Activated CD4-positive, alpha-beta T cell treated with anti-CD3 and anti-CD28 coated beads for 36 hours (primary cell): ENCODE measurements around the gene MRTFA. TPM values are rescaled to one million over a fixed set of nuclear protein-coding genes. Genes with fewer than 3 reads are reported as not detected.
A peak's percentile ranks its signal among the peaks of the same experiment; 100 is the strongest.
"Not testable (repeated sequence)": the region's sequence is repeated elsewhere in the genome, so short reads cannot be mapped to it uniquely, and the experiment has no call there.

ENCODE experiments used
- ATAC-seq: fragments of 200-7000 bp; cut with Tn5 transposase; one replicate; pipeline ENCODE4 v1.10.0; 2021; ENCODE audit warnings: mild to moderate bottlenecking, moderate library complexity
- CTCF ChIA-PET: fragments of 350-600 bp; sonication (Branson Sonifier 250); formaldehyde crosslinking; loops from one replicate; lab custom pipeline; 2021; ENCODE audit warnings: antibody characterized with exemption; lab: Charles Lee
- POLR2A ChIA-PET: fragments of 350-600 bp; sonication (Branson Sonifier 250); formaldehyde crosslinking; loops from one replicate; lab custom pipeline; 2021; ENCODE audit warnings: antibody characterized with exemption, inconsistent platforms; lab: Charles Lee
- DNase-seq: peaks from one replicate; pipeline ENCODE4 v3.0.0-alpha.2; 2020
- H3K27ac Mint-ChIP-seq: one replicate; pipeline ENCODE4 v1.8.0; 2021; ENCODE audit warnings: mixed read lengths
- H3K27me3 Mint-ChIP-seq: one replicate; pipeline ENCODE4 v1.8.0; 2021; ENCODE audit warnings: mixed read lengths
- H3K36me3 Mint-ChIP-seq: one replicate; pipeline ENCODE4 v1.8.0; 2021; ENCODE audit warnings: low read depth, mixed read lengths
- H3K4me1 Mint-ChIP-seq: one replicate; pipeline ENCODE4 v1.8.0; 2021; ENCODE audit warnings: mixed read lengths
- H3K4me3 Mint-ChIP-seq: one replicate; pipeline ENCODE4 v1.8.0; 2021; ENCODE audit warnings: mild to moderate bottlenecking, moderate library complexity, mixed read lengths
- H3K9me3 Mint-ChIP-seq: one replicate; pipeline ENCODE4 v1.8.0; 2021; ENCODE audit warnings: low read depth, mixed read lengths
- intact Hi-C, 2 experiments: fragments of 100-400 bp; cut with DNase I in 1 of 2; cut with micrococcal nuclease in 1 of 2; formaldehyde crosslinking; loops; one replicate each; pipeline versions ENCODE4 v1.14.2 to v1.15.1; 2022 to 2024; cut with DNase I, micrococcal nuclease
- total RNA-seq, 2 experiments: library from RNA; stranded (reverse); gene quantifications; one replicate each; pipeline ENCODE4 v1.2.3, GENCODE V29; 2021

Gene MRTFA
- total RNA-seq, 2 experiments from 2014 or later, result 41.0 to 43.2 TPM

DNA sequence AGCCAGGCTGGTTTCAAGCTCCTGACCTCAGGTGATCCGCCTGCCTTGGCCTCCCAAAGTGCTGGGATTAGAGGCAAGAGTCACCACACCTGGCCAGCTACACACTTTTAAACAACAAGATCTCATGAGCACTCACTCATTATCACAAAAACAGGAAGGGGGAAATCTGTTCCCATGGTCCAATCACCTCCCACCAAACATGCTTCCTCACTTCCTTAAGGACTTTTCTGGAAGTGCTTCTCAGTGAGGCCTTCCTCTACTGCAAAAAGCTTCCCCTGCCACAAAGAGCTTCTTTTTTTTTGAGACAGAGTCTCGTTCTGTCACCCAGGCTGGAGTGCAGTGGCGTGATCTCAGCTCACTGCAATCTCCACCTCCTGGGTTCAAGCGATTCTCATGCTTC is 39.6 kb upstream of the MRTFA start:
- H3K9me3 Mint-ChIP-seq, DNase-seq, H3K4me3 Mint-ChIP-seq, intact Hi-C loops, H3K36me3 Mint-ChIP-seq, ATAC-seq, H3K4me1 Mint-ChIP-seq, POLR2A ChIA-PET: not testable (repeated sequence)
- CTCF ChIA-PET, result interaction anchor here (1.1 kb wide), 1 partner anchor 155 kb away, joined by 4 read pairs; no protein-coding TSS in a partner anchor
- H3K27ac Mint-ChIP-seq, result peak overlapping the region; percentile 25
- H3K27me3 Mint-ChIP-seq, result peaks cover 10% of the 10 kb centered on the region

DNA sequence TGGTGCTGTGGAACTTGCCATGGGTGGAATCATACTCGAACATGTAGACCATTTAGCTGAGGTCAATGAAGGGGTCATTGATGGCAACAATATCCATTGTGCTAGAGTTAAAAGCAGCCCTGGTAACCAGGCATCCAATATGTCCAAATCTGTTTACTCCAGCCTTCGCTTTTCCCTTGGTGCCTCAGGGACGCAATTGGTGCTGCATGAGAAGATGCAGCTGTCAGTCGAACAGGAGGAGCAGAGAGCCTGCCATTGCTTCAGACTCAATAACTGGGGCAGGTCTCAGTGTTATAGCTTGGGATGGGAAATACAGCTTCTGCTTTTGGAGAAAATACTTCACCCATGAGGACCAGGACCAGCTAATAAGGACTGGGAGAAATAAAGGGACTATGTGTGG is 37.8 kb upstream of the MRTFA start:
- intact Hi-C loops, result no loop called here
- Mint-ChIP-seq H3K4me3 (no peak overlapping the region), H3K36me3 (no peaks in the 10 kb centered on the region), H3K27ac (no peak overlapping the region), H3K9me3 (no peaks in the 10 kb centered on the region), H3K4me1 (peaks cover 11% of the 10 kb centered on the region), H3K27me3 (peaks cover 3% of the 10 kb centered on the region)
- ATAC-seq (no peak), DNase-seq (no peak)
- ChIA-PET CTCF (no interaction called here), POLR2A (no interaction called here)

DNA sequence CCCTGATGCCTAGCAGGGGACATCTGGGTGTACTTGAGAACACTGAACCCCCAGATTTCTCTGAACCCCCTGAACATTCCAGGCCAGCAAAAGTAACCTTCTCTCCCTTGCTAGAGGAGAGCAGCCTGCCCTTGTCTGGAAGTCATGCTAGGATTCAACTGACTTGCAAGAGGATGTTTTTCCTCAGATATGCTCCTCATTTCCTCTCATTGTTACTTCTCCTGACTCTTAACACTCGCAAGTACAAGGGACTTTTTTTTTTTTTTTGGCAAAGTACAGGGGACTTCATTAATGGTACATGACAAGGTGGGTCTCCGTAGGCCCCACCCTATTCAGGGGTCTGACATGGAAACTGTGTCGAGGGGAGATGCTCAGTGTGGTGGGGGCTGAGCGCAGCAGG is 36.5 kb upstream of the MRTFA start:
- intact Hi-C loops, result no loop called here
- Mint-ChIP-seq H3K9me3 (no peaks in the 10 kb centered on the region), H3K27ac (no peak overlapping the region), H3K27me3 (no peaks in the 10 kb centered on the region), H3K36me3 (no peaks in the 10 kb centered on the region), H3K4me3 (no peak overlapping the region), H3K4me1 (peaks cover 19% of the 10 kb centered on the region)
- ChIA-PET POLR2A (no interaction called here), CTCF (interaction anchor here (0.8 to 1.4 kb wide), 2 partner anchors 10 to 50 kb away, joined by 3 to 7 read pairs; no protein-coding TSS in a partner anchor)
- DNase-seq (no peak), ATAC-seq (no peak)

DNA sequence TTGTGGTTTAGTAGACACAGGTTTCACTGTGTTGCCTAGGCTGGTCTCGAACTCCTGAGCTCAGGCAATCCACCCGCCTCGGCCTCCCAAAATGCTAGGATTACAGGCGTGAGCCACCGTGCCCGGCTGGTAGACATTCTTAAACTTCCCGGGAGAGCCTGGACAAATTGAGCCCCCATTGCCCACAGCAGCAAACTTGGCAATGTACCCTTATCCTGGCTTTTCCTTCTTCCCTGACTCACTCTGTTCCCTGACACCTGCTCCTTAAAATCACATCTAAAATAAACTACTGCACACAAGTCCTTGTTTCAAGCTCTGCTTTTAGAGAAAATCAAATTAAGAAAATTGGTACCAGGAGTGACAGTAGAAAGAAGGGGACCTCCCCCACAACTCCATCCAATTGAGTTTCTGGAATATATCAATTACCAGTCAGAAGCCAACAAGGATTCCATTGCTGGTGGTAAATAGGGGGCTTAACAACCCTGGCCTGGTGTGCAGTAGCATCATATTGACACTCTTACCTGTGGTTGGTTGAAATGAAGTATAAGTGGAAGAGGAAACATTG is 35.4 kb upstream of the MRTFA start:
- Mint-ChIP-seq H3K9me3 (no peaks in the 10 kb centered on the region), H3K36me3 (no peaks in the 10 kb centered on the region), H3K4me3 (no peak overlapping the region), H3K4me1 (peaks cover 21% of the 10 kb centered on the region), H3K27me3 (no peaks in the 10 kb centered on the region), H3K27ac (peak overlapping the region; percentile 6)
- ChIA-PET CTCF (interaction anchor here (0.7 to 1.4 kb wide), 4 partner anchors 11 to 49 kb away, joined by 3 to 7 read pairs (median 4); no protein-coding TSS in a partner anchor), POLR2A (no interaction called here)
- intact Hi-C loops, result no loop called here
- ATAC-seq (no peak), DNase-seq (no peak)

DNA sequence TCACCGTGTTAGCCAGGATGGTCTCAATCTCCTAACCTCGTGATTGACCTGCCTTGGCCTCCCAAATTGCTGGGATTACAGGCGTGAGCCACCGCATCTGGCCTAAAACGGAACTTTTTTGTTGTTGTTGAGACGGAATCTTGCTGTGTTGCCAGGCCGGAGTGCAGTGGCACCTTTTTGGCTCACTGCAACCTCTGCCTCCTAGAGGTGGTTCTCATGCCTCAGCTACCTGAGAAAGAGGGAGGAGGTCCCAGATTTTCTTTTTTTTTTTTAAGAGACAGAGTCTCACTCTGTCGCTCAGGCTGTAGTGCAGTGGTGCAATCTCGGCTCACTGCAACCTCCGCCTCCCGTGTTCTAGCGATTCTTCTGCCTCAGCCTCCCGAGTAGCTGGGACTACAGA is 34.9 kb upstream of the MRTFA start:
- intact Hi-C loops, result no loop called here
- no peak overlapping the region for H3K27ac Mint-ChIP-seq
- H3K36me3 Mint-ChIP-seq, result no peaks in the 10 kb centered on the region
- DNase-seq (no peak), ATAC-seq (no peak)
- H3K27me3 Mint-ChIP-seq, result no peaks in the 10 kb centered on the region
- ChIA-PET POLR2A (no interaction called here), CTCF (interaction anchor here (0.7 to 1.4 kb wide), 4 partner anchors 11 to 559 kb away, joined by 3 to 7 read pairs (median 5); no protein-coding TSS in a partner anchor)
- no peak overlapping the region for H3K4me3 Mint-ChIP-seq
- no peaks in the 10 kb centered on the region for H3K9me3 Mint-ChIP-seq
- H3K4me1 Mint-ChIP-seq, result peaks cover 21% of the 10 kb centered on the region

DNA sequence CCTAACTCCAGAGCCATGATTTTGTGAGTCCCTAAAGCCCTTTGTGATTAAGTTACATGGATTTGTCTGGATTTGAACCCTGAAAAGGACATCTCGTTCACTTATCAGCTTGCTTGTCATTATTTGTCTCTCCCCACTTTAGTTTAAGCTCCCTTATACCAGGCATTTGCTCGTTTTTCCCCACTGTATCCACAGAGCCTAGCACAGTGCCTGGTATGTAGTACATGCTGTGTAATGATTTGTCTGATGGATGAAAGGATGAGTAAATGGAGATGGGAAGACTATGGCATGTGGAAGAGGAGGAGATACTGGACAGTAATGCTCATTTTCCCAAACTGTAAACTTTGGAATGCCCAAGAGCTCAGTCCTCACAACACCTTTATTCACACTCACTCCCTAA is 33.5 kb upstream of the MRTFA start:
- Mint-ChIP-seq H3K4me3 (no peak overlapping the region), H3K27me3 (no peaks in the 10 kb centered on the region), H3K9me3 (no peaks in the 10 kb centered on the region), H3K36me3 (no peaks in the 10 kb centered on the region), H3K27ac (peak overlapping the region; percentile 92), H3K4me1 (peaks cover 21% of the 10 kb centered on the region)
- ChIA-PET POLR2A (interaction anchor here (0.6 to 1.2 kb wide), 3 partner anchors 18 to 934 kb away, joined by 4 to 5 read pairs (median 4); no protein-coding TSS in a partner anchor), CTCF (interaction anchor here (0.5 to 1.3 kb wide), 4 partner anchors 12 to 573 kb away, joined by 3 to 4 read pairs (median 3); no protein-coding TSS in a partner anchor)
- DNase-seq (no peak), ATAC-seq (no peak)
- intact Hi-C loops, result no loop called here

DNA sequence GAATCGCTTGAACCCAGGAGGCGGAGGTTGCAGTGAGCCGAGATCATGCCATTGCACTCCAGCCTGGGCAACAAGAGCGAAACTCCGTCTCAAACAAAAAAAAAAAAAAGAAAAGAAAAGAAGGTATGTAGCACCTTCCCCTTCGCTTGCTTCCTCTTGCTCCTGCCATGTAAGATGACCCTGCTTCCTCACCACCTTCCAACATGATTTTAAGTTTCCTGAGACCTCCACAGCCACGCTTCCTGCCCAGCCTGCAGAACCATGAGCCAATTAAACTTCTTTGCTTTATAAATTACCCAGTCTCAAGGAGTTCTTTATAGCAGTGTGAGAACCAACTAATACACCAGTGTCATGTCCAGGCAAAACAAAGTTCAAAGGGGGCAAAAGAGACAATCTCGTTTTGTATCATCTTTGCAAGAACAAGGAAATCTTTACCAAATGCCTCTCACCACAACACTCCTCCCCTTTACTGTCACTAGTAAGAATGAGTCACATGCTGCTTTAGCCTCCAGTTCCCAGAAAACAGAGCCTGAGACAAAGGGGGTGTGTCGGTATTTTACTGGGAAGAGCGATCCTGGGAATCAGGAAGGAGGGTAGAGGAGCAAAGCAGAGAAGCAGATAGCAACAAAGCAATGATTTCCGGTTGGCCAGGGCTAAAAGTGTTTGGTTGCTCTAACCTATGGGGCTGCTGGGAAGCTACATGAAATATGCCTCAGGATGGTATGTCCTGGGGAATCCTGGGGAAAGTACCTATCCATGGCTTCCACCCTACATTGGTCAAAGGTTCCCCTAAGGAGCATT is 32.3 kb upstream of the MRTFA start:
- H3K36me3 Mint-ChIP-seq, result no peaks in the 10 kb centered on the region
- H3K4me1 Mint-ChIP-seq, result peaks cover 21% of the 10 kb centered on the region
- peak; percentile 30 for DNase-seq
- peak; percentile 91 for ATAC-seq
- peak overlapping the region; percentile 92 for H3K27ac Mint-ChIP-seq
- no peaks in the 10 kb centered on the region for H3K27me3 Mint-ChIP-seq
- CTCF ChIA-PET, result interaction anchor here (0.7 to 1.3 kb wide), 4 partner anchors 11 to 145 kb away, joined by 3 to 4 read pairs (median 3); no protein-coding TSS in a partner anchor
- H3K4me3 Mint-ChIP-seq, result no peak overlapping the region
- H3K9me3 Mint-ChIP-seq, result no peaks in the 10 kb centered on the region
- intact Hi-C loops, result loop anchor here (1.0 to 2.0 kb wide), 3 partner anchors 16 to 42 kb away; no protein-coding TSS in a partner anchor
- POLR2A ChIA-PET, result interaction anchor here (1.2 kb wide), 1 partner anchor 17 kb away, joined by 5 read pairs; no protein-coding TSS in a partner anchor

DNA sequence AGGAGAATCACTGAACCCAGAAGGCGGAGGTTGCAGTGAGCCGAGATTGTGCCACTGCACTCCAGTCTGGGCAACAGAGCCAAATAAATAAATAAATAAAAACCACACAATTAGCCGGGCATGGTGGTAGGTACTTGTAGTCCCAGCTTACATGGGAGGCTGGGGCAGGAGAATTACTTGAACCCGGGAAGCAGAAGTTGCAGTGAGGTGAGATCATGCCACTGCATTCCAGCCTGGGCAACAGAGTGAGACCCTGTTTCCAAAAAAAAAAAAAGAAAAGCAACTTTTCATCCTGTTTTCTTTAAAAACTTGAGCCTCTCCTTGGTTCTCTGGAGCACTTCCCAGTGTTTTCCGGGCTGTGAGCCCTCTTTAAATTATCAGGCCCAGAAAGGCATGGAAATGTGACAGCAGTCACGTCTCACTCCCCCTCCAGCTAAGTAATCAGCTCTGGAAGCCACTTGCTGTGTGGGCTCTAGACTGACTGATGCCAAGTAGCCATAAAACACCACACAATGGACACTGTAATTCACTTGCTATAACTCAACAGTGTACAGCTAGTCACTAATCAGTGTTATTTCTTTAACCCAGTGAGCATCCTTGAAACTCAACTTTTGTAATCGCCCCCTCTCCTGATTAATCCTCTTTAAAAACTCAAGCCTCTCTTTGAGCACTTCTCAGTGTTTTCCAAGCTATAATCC is 29.8 kb upstream of the MRTFA start:
- Mint-ChIP-seq H3K4me3 (no peak overlapping the region), H3K9me3 (no peaks in the 10 kb centered on the region), H3K27me3 (no peaks in the 10 kb centered on the region), H3K4me1 (peaks cover 21% of the 10 kb centered on the region), H3K36me3 (no peaks in the 10 kb centered on the region), H3K27ac (peak overlapping the region; percentile 21)
- DNase-seq (no peak), ATAC-seq (no peak)
- ChIA-PET POLR2A (no interaction called here), CTCF (interaction anchor here (1.3 to 1.5 kb wide), 2 partner anchors 16 to 234 kb away, joined by 3 to 4 read pairs; no protein-coding TSS in a partner anchor)
- intact Hi-C loops, result no loop called here

DNA sequence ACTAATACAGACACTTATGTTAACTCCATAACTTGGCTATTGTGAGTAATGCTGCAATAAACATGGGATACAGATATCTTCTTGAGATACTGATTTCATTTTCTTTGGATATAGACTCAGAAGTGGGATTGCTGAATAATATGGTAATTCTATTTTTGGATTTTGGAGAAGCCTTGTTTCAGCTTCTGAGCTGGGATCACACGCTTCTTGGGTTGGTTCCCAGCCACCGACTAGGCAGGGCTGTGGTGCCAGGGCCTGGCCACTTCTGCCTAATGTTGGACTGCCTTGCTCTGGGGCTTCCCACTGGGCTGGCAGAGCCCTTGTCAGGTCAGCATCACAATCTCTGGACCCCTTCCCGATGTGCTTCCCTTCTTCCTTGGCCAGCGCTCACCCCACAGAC is 28.8 kb upstream of the MRTFA start:
- no peaks in the 10 kb centered on the region for H3K27me3 Mint-ChIP-seq
- POLR2A ChIA-PET, result no interaction called here
- H3K27ac Mint-ChIP-seq, result no peak overlapping the region
- CTCF ChIA-PET, result no interaction called here
- no peak overlapping the region for H3K4me3 Mint-ChIP-seq
- H3K4me1 Mint-ChIP-seq, result peaks cover 21% of the 10 kb centered on the region
- no peaks in the 10 kb centered on the region for H3K9me3 Mint-ChIP-seq
- DNase-seq, result no peak
- ATAC-seq, result no peak
- intact Hi-C loops, result no loop called here
- H3K36me3 Mint-ChIP-seq, result no peaks in the 10 kb centered on the region

DNA sequence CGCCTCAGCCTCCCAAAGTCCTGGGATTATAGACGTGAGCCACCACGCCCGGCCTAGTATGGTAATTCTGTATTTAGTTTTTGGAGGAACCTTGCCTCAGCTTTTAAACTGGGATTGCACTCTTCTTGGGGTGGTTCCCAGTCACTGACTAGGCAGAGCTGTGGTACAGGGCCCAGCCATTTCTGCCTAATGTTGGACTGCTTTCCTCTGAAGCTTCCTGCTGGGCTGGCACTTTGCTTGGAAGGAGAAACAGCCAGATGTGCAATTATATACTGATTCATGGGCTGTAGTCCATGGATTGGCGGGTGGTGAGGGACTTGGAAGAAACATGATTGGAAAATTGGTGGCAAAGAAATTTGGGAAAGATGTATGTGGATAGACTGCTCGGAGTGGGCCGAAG is 25.2 kb upstream of the MRTFA start:
- H3K27ac Mint-ChIP-seq, result no peak overlapping the region
- H3K4me1 Mint-ChIP-seq, result no peaks in the 10 kb centered on the region
- no peaks in the 10 kb centered on the region for H3K27me3 Mint-ChIP-seq
- ATAC-seq, result no peak
- intact Hi-C loops, result no loop called here
- no peaks in the 10 kb centered on the region for H3K9me3 Mint-ChIP-seq
- no peak overlapping the region for H3K4me3 Mint-ChIP-seq
- no peaks in the 10 kb centered on the region for H3K36me3 Mint-ChIP-seq
- CTCF ChIA-PET, result no interaction called here
- POLR2A ChIA-PET, result no interaction called here
- no peak for DNase-seq

DNA sequence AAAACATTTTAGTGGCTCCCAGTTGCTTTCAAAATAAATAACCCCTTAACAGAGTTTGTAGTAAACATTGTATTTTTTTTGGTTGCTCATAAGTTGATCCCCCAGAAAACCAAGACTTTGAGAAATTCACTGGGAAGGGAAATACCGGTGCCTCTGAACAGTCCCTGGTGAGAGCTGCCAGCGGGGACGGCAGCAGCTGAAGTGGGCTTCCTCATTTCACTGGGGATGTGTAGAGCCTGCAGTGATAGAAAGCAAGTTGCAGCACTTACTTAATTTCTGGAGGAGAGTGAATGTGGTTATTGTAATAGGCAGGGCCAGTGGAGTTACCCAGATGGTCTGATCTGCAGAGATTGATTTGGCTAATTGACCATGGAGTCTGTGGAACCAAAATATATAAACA is 24.2 kb upstream of the MRTFA start:
- ChIA-PET CTCF (interaction anchor here (1.4 to 1.6 kb wide), 2 partner anchors 15 to 22 kb away, joined by 4 to 6 read pairs; no protein-coding TSS in a partner anchor), POLR2A (no interaction called here)
- Mint-ChIP-seq H3K4me3 (no peak overlapping the region), H3K36me3 (no peaks in the 10 kb centered on the region), H3K4me1 (no peaks in the 10 kb centered on the region), H3K27me3 (no peaks in the 10 kb centered on the region), H3K9me3 (no peaks in the 10 kb centered on the region), H3K27ac (no peak overlapping the region)
- DNase-seq, result no peak
- ATAC-seq, result no peak
- intact Hi-C loops, result no loop called here
